Measurements from ENCODE around the gene CRHR1.

The CRHR1 gene

GRCh38 chr17:45759761-45760160, 24.4 kb upstream of the CRHR1 start:
- Histone ChIP-seq H3K4me3 (ENCODE audit: low read depth, low read length) (no peak overlapping the region), H3K27ac (ENCODE audit: low read depth, low read length) (no peak overlapping the region), H2AFZ (ENCODE audit: low read length, unreplicated experiment) (no peak overlapping the region), H3K4me1 (ENCODE audit: control insufficient read depth, insufficient read depth, low read length, unreplicated experiment) (no peaks in the 10 kb centered on the region), H3K79me2 (ENCODE audit: control insufficient read depth, insufficient read depth, low read length, unreplicated experiment) (no peaks in the 10 kb centered on the region), H3K27me3 (ENCODE audit: insufficient read depth, low read length) (peaks cover 75% of the 10 kb centered on the region), H3K36me3 (ENCODE audit: insufficient read depth, low read length) (no peaks in the 10 kb centered on the region)

- no peak overlapping the region for H3K27ac ChIP-seq (ENCODE audit: low read depth, low read length)
- peaks cover 74% of the 10 kb centered on the region for H3K27me3 ChIP-seq (ENCODE audit: insufficient read depth, low read length)
- no peaks in the 10 kb centered on the region for H3K4me1 ChIP-seq (ENCODE audit: control insufficient read depth, insufficient read depth, low read length, unreplicated experiment)
Measured at GRCh38 chr17:45761957-45762565, 22.1 kb upstream of the CRHR1 start.

GRCh38 chr17:45763182-45763581, 20.9 kb upstream of the CRHR1 start:
- Histone ChIP-seq H3K27ac (ENCODE audit: low read depth, low read length) (no peak overlapping the region), H3K27me3 (ENCODE audit: insufficient read depth, low read length) (peaks cover 77% of the 10 kb centered on the region)

More at GRCh38 chr17:45761957-45762565, 22.1 kb upstream of the CRHR1 start:
- Histone ChIP-seq H3K4me3 (ENCODE audit: low read depth, low read length) (no peak overlapping the region), H3K79me2 (ENCODE audit: control insufficient read depth, insufficient read depth, low read length, unreplicated experiment) (no peaks in the 10 kb centered on the region), H2AFZ (ENCODE audit: low read length, unreplicated experiment) (no peak overlapping the region), H3K36me3 (ENCODE audit: insufficient read depth, low read length) (no peaks in the 10 kb centered on the region)

GRCh38 chr17:45764479-45764878, 19.6 kb upstream of the CRHR1 start:
- H3K36me3 ChIP-seq (ENCODE audit: insufficient read depth, low read length): no peaks in the 10 kb centered on the region
- H2AFZ ChIP-seq (ENCODE audit: low read length, unreplicated experiment): no peak overlapping the region
- H3K4me3 ChIP-seq (ENCODE audit: low read depth, low read length): no peak overlapping the region
- no peak overlapping the region for H3K27ac ChIP-seq (ENCODE audit: low read depth, low read length)
- H3K79me2 ChIP-seq (ENCODE audit: control insufficient read depth, insufficient read depth, low read length, unreplicated experiment): no peaks in the 10 kb centered on the region
- no peaks in the 10 kb centered on the region for H3K4me1 ChIP-seq (ENCODE audit: control insufficient read depth, insufficient read depth, low read length, unreplicated experiment)
- H3K27me3 ChIP-seq (ENCODE audit: insufficient read depth, low read length): peaks cover 84% of the 10 kb centered on the region

More at GRCh38 chr17:45763182-45763581, 20.9 kb upstream of the CRHR1 start:
- H3K4me1 ChIP-seq (ENCODE audit: control insufficient read depth, insufficient read depth, low read length, unreplicated experiment): no peaks in the 10 kb centered on the region
- H3K36me3 ChIP-seq (ENCODE audit: insufficient read depth, low read length): no peaks in the 10 kb centered on the region
- H2AFZ ChIP-seq (ENCODE audit: low read length, unreplicated experiment): no peak overlapping the region
- no peak overlapping the region for H3K4me3 ChIP-seq (ENCODE audit: low read depth, low read length)
- no peaks in the 10 kb centered on the region for H3K79me2 ChIP-seq (ENCODE audit: control insufficient read depth, insufficient read depth, low read length, unreplicated experiment)

GRCh38 chr17:45768000-45768399, 16.1 kb upstream of the CRHR1 start:
- Histone ChIP-seq H3K4me1 (ENCODE audit: control insufficient read depth, insufficient read depth, low read length, unreplicated experiment) (no peaks in the 10 kb centered on the region), H3K4me3 (ENCODE audit: low read depth, low read length) (no peak overlapping the region), H3K27me3 (ENCODE audit: insufficient read depth, low read length) (peaks cover 93% of the 10 kb centered on the region)

GRCh38 chr17:45770632-45771270, 13.4 kb upstream of the CRHR1 start:
- Histone ChIP-seq H3K27ac (ENCODE audit: low read depth, low read length) (no peak overlapping the region), H3K4me1 (ENCODE audit: control insufficient read depth, insufficient read depth, low read length, unreplicated experiment) (no peaks in the 10 kb centered on the region), H3K36me3 (ENCODE audit: insufficient read depth, low read length) (no peaks in the 10 kb centered on the region), H3K27me3 (ENCODE audit: insufficient read depth, low read length) (peaks cover 88% of the 10 kb centered on the region), H3K79me2 (ENCODE audit: control insufficient read depth, insufficient read depth, low read length, unreplicated experiment) (no peaks in the 10 kb centered on the region), H3K4me3 (ENCODE audit: low read depth, low read length) (no peak overlapping the region), H2AFZ (ENCODE audit: low read length, unreplicated experiment) (no peak overlapping the region)

More at GRCh38 chr17:45768000-45768399, 16.1 kb upstream of the CRHR1 start:
- Histone ChIP-seq H3K27ac (ENCODE audit: low read depth, low read length) (no peak overlapping the region), H3K36me3 (ENCODE audit: insufficient read depth, low read length) (no peaks in the 10 kb centered on the region), H2AFZ (ENCODE audit: low read length, unreplicated experiment) (no peak overlapping the region), H3K79me2 (ENCODE audit: control insufficient read depth, insufficient read depth, low read length, unreplicated experiment) (no peaks in the 10 kb centered on the region)

- Histone ChIP-seq H3K27ac (ENCODE audit: low read depth, low read length) (no peak overlapping the region), H3K79me2 (ENCODE audit: control insufficient read depth, insufficient read depth, low read length, unreplicated experiment) (no peaks in the 10 kb centered on the region), H2AFZ (ENCODE audit: low read length, unreplicated experiment) (no peak overlapping the region), H3K4me3 (ENCODE audit: low read depth, low read length) (no peak overlapping the region), H3K4me1 (ENCODE audit: control insufficient read depth, insufficient read depth, low read length, unreplicated experiment) (no peaks in the 10 kb centered on the region), H3K36me3 (ENCODE audit: insufficient read depth, low read length) (no peaks in the 10 kb centered on the region), H3K27me3 (ENCODE audit: insufficient read depth, low read length) (peaks cover 88% of the 10 kb centered on the region)
Measured at GRCh38 chr17:45771271-45771959, 12.7 kb upstream of the CRHR1 start.

- H3K4me3 ChIP-seq (ENCODE audit: low read depth, low read length): no peak overlapping the region
- H3K4me1 ChIP-seq (ENCODE audit: control insufficient read depth, insufficient read depth, low read length, unreplicated experiment): no peaks in the 10 kb centered on the region
- peaks cover 85% of the 10 kb centered on the region for H3K27me3 ChIP-seq (ENCODE audit: insufficient read depth, low read length)
- no peak overlapping the region for H3K27ac ChIP-seq (ENCODE audit: low read depth, low read length)
- no peaks in the 10 kb centered on the region for H3K36me3 ChIP-seq (ENCODE audit: insufficient read depth, low read length)
- no peaks in the 10 kb centered on the region for H3K79me2 ChIP-seq (ENCODE audit: control insufficient read depth, insufficient read depth, low read length, unreplicated experiment)
- H2AFZ ChIP-seq (ENCODE audit: low read length, unreplicated experiment): no peak overlapping the region
Measured at GRCh38 chr17:45775148-45775547, 9.0 kb upstream of the CRHR1 start.

- Histone ChIP-seq H3K27me3 (ENCODE audit: insufficient read depth, low read length) (peaks cover 85% of the 10 kb centered on the region), H3K4me1 (ENCODE audit: control insufficient read depth, insufficient read depth, low read length, unreplicated experiment) (no peaks in the 10 kb centered on the region), H3K4me3 (ENCODE audit: low read depth, low read length) (no peak overlapping the region), H3K36me3 (ENCODE audit: insufficient read depth, low read length) (no peaks in the 10 kb centered on the region), H2AFZ (ENCODE audit: low read length, unreplicated experiment) (no peak overlapping the region), H3K79me2 (ENCODE audit: control insufficient read depth, insufficient read depth, low read length, unreplicated experiment) (no peaks in the 10 kb centered on the region), H3K27ac (ENCODE audit: low read depth, low read length) (no peak overlapping the region)
Measured at GRCh38 chr17:45775576-45776011, 8.5 kb upstream of the CRHR1 start.

GRCh38 chr17:45776896-45777295, 7.2 kb upstream of the CRHR1 start:
- no peaks in the 10 kb centered on the region for H3K36me3 ChIP-seq (ENCODE audit: insufficient read depth, low read length)
- H3K79me2 ChIP-seq (ENCODE audit: control insufficient read depth, insufficient read depth, low read length, unreplicated experiment): no peaks in the 10 kb centered on the region
- H3K27ac ChIP-seq (ENCODE audit: low read depth, low read length): no peak overlapping the region
- peaks cover 83% of the 10 kb centered on the region for H3K27me3 ChIP-seq (ENCODE audit: insufficient read depth, low read length)
- no peak overlapping the region for H2AFZ ChIP-seq (ENCODE audit: low read length, unreplicated experiment)
- H3K4me3 ChIP-seq (ENCODE audit: low read depth, low read length): no peak overlapping the region
- no peaks in the 10 kb centered on the region for H3K4me1 ChIP-seq (ENCODE audit: control insufficient read depth, insufficient read depth, low read length, unreplicated experiment)

GRCh38 chr17:45777388-45777787, 6.7 kb upstream of the CRHR1 start:
- Histone ChIP-seq H3K79me2 (ENCODE audit: control insufficient read depth, insufficient read depth, low read length, unreplicated experiment) (no peaks in the 10 kb centered on the region), H3K4me1 (ENCODE audit: control insufficient read depth, insufficient read depth, low read length, unreplicated experiment) (no peaks in the 10 kb centered on the region), H3K36me3 (ENCODE audit: insufficient read depth, low read length) (no peaks in the 10 kb centered on the region), H3K27ac (ENCODE audit: low read depth, low read length) (no peak overlapping the region), H3K27me3 (ENCODE audit: insufficient read depth, low read length) (peaks cover 84% of the 10 kb centered on the region), H3K4me3 (ENCODE audit: low read depth, low read length) (no peak overlapping the region), H2AFZ (ENCODE audit: low read length, unreplicated experiment) (no peak overlapping the region)

Measured in ACC112 (cell line).